ENCODE measurements around the gene ZG16B. TPM values are rescaled to one million over a fixed set of nuclear protein-coding genes. Genes with fewer than 3 reads are reported as not detected.

Gene ZG16B
- total and polyA plus RNA-seq, 2 of the 8 experiments (the other 6 are each of a cell fraction or from before 2014, with no cell fraction given): 0.11 TPM; not detected in 1

DNA sequence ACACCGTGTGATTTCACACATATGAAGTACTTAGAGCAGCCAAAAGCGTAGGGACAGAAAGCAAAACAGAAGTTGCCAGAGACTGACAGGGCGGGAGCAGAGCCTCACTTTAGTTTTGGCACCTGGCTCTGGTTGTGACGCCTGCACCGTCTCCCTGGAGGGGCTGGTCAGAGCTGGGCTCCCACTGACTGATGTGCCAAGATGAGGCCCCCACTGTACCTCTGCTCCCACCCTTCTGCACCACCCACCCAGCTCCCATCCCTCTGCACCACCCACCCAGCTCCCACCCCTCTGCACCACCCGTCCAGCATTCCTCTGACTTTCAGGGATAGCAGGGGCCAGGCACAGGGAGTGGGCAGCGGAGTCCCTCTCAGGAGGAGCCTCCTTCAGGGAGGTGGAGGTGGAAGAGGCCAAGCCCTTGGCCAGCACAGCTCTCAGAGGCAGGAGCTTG is 16.3 kb upstream of the ZG16B start:
- ChIA-PET CTCF (ENCODE audit: partially characterized antibody) (interaction anchor here (0.5 to 1.2 kb wide), 3 partner anchors 10 to 14 kb away, joined by 3 to 4 read pairs (median 3); no protein-coding TSS in a partner anchor), POLR2A (ENCODE audit: partially characterized antibody) (no interaction called here)
- peaks cover 0 to 11% (median 1%) of the 10 kb centered on the region in 4 experiments; a peak in 2 of 7 replicates for H3K4me1 ChIP-seq (replicated peaks in 1 of 4; ENCODE audit: control insufficient read depth in 3 of 4, insufficient read depth in 4 of 4, low read length in 3 of 4)
- H3K23me2 ChIP-seq (ENCODE audit: low read depth, low read length): no peaks in the 10 kb centered on the region
- no peak overlapping the region for H2AFZ ChIP-seq (ENCODE audit: low read length)
- H4K91ac ChIP-seq (replicated peaks; ENCODE audit: insufficient read length, low read length): no peak overlapping the region
- 0 out of 2 replicates have a peak overlapping the region, but pooled peaks have one; percentile 18 for H2BK20ac ChIP-seq (ENCODE audit: low read length)
- no peak for DNase-seq (ENCODE audit: low read depth in 1 of 2, low spot score in 2 of 2)
- H3K27ac ChIP-seq (ENCODE audit: low read depth, low read length): no peak overlapping the region
- FAIRE-seq: no peak
- no peaks in the 10 kb centered on the region for H3K79me2 ChIP-seq (ENCODE audit: control insufficient read depth in 1 of 2, insufficient read depth in 2 of 2, low read length in 2 of 2)
- no peak overlapping the region for H2BK15ac ChIP-seq (ENCODE audit: low read length)
- H4K5ac ChIP-seq (ENCODE audit: insufficient read length, low read depth, low read length): no peak overlapping the region
- H2BK12ac ChIP-seq (ENCODE audit: low read depth, low read length): no peak overlapping the region
- H2AK5ac ChIP-seq (ENCODE audit: low read depth, low read length): no peak overlapping the region
- no peak overlapping the region for H3K23ac ChIP-seq (ENCODE audit: insufficient read length)
- no peak overlapping the region for H2BK120ac ChIP-seq (replicated peaks; ENCODE audit: low read depth, low read length)
- no peak for TF ChIP-seq POU5F1 (IDR thresholded peaks at IDR 0.05; ENCODE audit: low read depth, low read length)
- no peak for TF ChIP-seq SP2 (IDR thresholded peaks at IDR 0.05; ENCODE audit: low read length)
- TF ChIP-seq SAP30 (IDR thresholded peaks at IDR 0.05; ENCODE audit: insufficient read depth, insufficient replicate concordance, low read length): no peak
- TF ChIP-seq ZNF274 (IDR thresholded peaks at IDR 0.05; ENCODE audit: borderline replicate concordance, extremely low read depth, low read length): no peak
- no peak for TF ChIP-seq NANOG (IDR thresholded peaks at IDR 0.05; ENCODE audit: insufficient read depth, low read depth, low read length, poor library complexity, severe bottlenecking)
- TF ChIP-seq EZH2 (IDR thresholded peaks at IDR 0.05; ENCODE audit: low read depth, low read length, severe bottlenecking): no peak
- no peak for TF ChIP-seq GTF2F1 (IDR thresholded peaks at IDR 0.05; ENCODE audit: borderline replicate concordance, low read depth, low read length)
- TF ChIP-seq BRCA1 (IDR thresholded peaks at IDR 0.05; ENCODE audit: low read depth, low read length): no peak
- no peak for TF ChIP-seq CREB1 (IDR thresholded peaks at IDR 0.05)
- no peak for TF ChIP-seq RXRA (IDR thresholded peaks at IDR 0.05; ENCODE audit: insufficient read depth, low read depth, low read length)
- no peak for TF ChIP-seq NRF1 (IDR thresholded peaks at IDR 0.05; ENCODE audit: low read depth, low read length)
- no peak for TF ChIP-seq BACH1 (IDR thresholded peaks at IDR 0.05; ENCODE audit: low read length)
- H3K4ac ChIP-seq (replicated peaks; ENCODE audit: insufficient read length, low read depth, low read length): no peak overlapping the region
- H3K9me3 ChIP-seq (ENCODE audit: insufficient read depth in 2 of 2, low read depth in 1 of 2, low read length in 1 of 2): no peaks in the 10 kb centered on the region
- 87% methylated on average over 7 of the region's 7 CpGs; no CpG with 5 or more reads in 1 of the 2 experiments for WGBS, 2 experiments (ENCODE audit: extremely low coverage in 1 of 2, insufficient coverage in 1 of 2, insufficient read length in 1 of 2, insufficient replicate concordance in 2 of 2, low coverage in 1 of 2, low lambda C conversion rate in 2 of 2, missing lambda C conversion rate in 1 of 2)
- H3K9ac ChIP-seq (replicated peaks in 1 of 4; ENCODE audit: extremely low read depth in 1 of 4, low read depth in 3 of 4, low read length in 3 of 4): no peak overlapping the region
- no peak overlapping the region for H3K56ac ChIP-seq (replicated peaks; ENCODE audit: insufficient read length, low read depth, low read length)
- no peaks in the 10 kb centered on the region for H4K20me1 ChIP-seq (replicated peaks in 1 of 2; ENCODE audit: control insufficient read depth in 1 of 2, insufficient read depth in 2 of 2, low read length in 2 of 2)
- H3K4me2 ChIP-seq (ENCODE audit: insufficient read depth in 1 of 2, low read depth in 2 of 2, low read length in 2 of 2): no peak overlapping the region
- no peak overlapping the region for H3K18ac ChIP-seq (ENCODE audit: extremely low read depth, low read length)
- H2BK5ac ChIP-seq (ENCODE audit: low read depth, low read length): no peak overlapping the region
- H3K79me1 ChIP-seq (ENCODE audit: low read depth, low read length): no peaks in the 10 kb centered on the region
- H4K8ac ChIP-seq (ENCODE audit: extremely low read depth, insufficient read depth, low read length): no peak overlapping the region
- H3K4me3 ChIP-seq (ENCODE audit: extremely low read depth in 1 of 4, insufficient read depth in 2 of 4, low read depth in 3 of 4, low read length in 4 of 4): no peak overlapping the region
- H3K36me3 ChIP-seq (ENCODE audit: control insufficient read depth in 2 of 4, insufficient read depth in 4 of 4, low read length in 3 of 4): no peaks in the 10 kb centered on the region
- H3K14ac ChIP-seq (ENCODE audit: insufficient read length): no peak overlapping the region
- 0 out of 7 replicates have a peak, but pooled peaks cover 0 to 2% (median 0%) of the 10 kb centered on the region in 4 experiments for H3K27me3 ChIP-seq (replicated peaks in 1 of 4; ENCODE audit: control insufficient read depth in 3 of 4, extremely low read depth in 1 of 4, insufficient read depth in 3 of 4, low read length in 3 of 4)

Data from H1 (cell line).